ENCODE data around the gene CEMIP.

The CEMIP gene

DNA sequence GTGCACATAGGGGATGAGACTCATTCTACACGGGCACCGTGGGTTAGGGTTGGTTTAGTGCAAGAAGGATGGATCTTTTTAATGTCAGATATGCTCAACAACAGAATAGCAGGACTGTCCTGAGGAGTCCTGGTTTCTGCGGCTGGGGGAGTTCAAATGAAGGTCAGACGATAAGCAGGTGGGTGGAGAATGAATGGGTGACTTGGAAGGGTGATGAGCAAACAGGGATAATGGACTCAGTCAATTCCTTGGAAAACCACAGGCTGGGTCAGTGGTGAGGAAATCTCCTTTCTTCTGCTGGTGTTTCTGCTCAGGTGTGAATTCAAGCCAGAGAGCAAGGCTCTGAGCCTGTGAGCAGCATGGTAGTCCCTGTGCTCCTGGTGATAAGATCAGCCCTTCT, 150.5 kb downstream of the CEMIP start:
- DNase-seq (ENCODE audit: low read depth): no peak

DNA sequence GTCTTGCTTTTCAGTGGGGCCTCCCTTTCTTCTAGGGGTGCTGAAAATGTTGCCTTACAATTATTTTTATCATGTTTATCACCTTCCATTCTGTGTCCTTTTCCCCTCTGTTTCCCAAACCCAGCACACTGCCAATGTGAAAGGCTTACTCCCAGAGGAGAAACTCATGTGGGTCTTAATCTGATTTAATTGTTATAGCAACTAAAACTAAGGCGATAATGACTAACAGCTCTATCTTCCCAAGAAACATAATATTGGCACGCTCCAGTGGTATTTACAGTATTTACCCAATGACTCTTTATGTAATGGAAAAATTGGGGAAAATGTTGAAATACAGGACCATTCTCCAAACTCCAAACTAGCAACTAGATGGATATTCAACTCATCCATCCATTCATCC, 152.0 kb downstream of the CEMIP start:
- DNase-seq (ENCODE audit: low read depth): no peak

DNA sequence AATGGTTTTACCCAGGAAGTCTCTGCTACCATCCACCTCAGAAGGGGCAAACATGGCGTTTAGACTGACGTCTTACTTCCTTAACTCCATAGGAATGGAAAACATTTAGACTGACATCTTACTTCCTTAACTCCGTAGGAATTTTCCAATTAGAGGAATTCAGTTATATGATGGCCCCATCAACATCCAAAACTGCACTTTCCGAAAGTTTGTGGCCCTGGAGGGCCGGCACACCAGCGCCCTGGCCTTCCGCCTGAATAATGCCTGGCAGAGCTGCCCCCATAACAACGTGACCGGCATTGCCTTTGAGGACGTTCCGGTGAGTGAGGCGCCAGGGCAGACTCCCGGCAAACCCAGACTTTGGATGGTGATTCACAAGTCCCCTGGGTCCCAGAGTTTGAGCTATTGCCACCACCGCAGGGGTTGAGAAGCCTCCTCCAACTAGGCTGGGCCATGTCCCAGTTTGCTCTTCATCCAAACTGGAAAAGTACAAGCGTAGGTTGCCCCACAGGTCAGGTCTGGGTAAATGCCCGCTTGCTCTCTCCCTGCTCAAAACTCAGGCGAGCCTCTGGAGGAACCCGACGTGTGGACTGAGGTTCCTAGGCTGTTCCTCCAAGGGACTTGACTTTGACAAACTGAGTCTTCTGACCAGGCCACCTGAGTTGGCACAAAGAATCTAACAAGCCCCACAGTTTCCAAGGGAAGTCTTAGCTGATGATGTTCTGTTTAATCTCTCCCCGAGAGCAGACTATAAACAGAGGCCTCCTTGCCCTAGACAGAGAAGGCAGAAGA, 152.7 kb downstream of the CEMIP start:
- no peak for DNase-seq (ENCODE audit: low read depth)

DNA sequence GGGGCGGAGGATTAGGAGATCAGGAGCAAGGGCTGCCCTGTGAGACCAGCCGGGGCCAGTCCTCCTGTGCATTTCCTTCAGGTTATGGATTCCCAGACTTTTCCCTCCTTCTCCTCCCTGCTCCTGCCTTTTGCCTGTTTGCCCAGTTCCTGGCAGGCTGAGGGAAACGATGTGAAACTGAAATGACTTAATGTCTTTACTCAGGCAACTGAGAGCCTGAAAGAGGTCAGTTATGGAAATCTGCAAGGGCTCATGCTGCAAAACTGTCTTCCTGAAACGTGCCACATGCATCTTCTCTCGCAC, 153.3 kb downstream of the CEMIP start:
- no peak for DNase-seq (ENCODE audit: low read depth)

DNA sequence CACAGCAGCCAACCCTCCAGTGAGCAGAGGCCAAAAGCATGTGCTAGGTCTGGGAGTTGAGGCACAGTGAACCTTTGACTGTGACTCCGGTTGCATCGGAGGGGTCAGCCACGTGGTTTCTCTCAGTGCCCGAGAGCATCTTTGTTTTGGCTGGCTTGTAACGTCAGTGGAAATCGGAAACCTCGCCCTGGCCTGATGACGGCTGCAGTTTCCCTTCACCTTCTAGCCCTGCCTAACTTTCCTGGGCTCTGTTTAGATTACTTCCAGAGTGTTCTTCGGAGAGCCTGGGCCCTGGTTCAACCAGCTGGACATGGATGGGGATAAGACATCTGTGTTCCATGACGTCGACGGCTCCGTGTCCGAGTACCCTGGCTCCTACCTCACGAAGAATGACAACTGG, 153.8 kb downstream of the CEMIP start:
- no peak for DNase-seq (ENCODE audit: low read depth)

DNA sequence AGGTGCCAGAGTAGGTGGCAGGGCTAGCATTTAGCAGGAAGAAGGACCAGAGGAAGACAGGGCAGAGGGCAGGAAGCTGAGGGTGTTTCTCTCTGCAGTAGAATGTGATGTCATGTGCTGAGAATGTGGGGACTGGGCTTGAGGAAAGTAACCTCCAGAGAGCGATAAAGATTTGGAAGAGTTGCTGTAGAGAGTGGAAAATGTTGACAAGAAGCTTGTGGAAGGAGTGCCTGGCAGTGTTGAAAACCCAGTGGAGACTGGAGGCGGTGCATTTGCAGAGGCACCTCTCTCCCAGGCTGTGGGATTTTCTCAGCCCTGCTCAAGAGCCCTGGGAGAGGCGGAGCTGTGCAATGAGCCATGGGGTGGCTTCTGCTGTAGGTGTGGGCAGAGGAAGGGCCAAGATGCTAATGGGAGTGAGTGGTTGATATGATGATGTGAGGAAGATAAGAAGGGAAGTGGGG, 155.6 kb downstream of the CEMIP start:
- DNase-seq (ENCODE audit: low read depth): no peak

DNA sequence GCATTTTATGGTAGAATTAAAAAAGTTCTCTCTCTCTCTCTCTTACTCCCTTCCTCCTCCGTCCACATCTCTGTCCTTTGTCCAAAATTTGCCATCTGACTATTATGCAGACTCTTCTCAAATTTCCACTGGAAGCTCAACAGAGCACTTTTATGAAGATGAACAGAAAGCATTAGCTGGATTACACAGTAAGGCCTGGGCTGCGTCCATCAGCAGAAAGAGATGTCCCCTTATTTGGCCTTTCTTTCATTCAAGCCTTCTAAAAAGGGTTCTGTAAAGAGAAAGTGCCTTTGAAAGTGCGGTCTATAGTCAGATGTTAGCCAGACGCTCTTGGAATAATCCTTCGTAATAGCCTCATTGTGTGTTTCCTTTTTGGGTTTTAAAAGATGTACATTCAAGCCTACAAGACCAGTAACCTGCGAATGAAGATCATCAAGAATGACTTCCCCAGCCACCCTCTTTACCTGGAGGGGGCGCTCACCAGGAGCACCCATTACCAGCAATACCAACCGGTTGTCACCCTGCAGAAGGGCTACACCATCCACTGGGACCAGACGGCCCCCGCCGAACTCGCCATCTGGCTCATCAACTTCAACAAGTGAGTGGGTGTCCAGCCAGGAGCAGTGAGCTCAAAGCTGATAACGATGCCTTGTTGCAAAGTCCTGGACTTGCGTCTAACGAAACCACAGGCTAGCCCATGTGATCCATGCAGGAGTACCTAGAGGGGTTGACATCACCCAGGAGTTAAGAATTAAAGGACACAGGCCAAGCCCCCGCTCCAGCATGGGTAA, 157.3 kb downstream of the CEMIP start:
- no peak for DNase-seq (ENCODE audit: low read depth)

DNA sequence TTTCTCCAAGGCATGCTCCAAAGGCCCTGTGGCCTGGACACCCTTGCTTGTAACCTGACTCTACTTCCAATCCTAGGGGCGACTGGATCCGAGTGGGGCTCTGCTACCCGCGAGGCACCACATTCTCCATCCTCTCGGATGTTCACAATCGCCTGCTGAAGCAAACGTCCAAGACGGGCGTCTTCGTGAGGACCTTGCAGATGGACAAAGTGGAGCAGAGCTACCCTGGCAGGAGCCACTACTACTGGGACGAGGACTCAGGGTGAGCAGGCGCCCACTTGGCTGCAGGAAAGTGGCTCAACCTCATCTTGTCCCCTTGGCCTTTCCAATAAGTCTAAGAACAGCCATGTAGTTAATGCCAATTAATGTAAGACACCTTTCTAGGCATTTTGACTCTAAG, 158.5 kb downstream of the CEMIP start:
- DNase-seq (ENCODE audit: low read depth): no peak

DNA sequence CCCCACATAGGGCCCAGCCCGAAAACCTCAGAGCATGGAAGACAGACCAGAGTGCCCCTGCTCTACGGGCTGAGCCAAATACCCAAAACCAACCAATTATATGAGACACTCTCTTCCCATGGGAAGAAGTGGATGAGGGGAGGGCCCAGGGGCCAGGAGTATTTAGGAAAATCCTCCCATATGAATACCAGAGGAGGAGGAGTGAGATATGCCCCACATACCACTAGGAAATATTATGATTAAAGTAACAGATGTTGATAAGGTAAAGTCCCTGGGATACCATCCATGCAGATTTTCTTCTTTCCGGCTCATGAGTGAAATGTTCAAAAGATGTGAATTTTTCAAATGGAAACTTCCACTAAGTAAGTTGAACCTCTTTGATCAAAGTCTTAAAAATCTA, 160.0 kb downstream of the CEMIP start:
- no peak for DNase-seq (ENCODE audit: low read depth)

DNA sequence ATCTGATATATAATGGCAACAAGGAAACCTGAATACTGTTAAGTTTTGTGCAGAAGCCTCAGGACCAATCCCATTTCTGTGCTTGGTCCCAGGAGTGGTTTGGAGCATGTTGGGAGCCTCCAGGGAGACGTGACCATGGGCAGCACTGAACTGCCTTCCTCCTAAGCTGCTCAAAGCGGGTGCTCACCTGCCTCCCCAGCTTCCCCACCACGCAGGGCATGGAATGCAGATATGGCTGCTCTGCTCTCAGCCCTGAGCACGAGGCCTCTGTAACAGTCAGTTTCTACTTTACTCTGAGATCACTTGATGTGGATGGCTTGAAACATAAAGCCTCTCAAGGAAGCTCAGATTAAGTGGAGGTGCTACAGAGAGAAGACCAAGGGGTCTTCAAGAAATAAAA, 161.2 kb downstream of the CEMIP start:
- DNase-seq (ENCODE audit: low read depth): no peak

DNA sequence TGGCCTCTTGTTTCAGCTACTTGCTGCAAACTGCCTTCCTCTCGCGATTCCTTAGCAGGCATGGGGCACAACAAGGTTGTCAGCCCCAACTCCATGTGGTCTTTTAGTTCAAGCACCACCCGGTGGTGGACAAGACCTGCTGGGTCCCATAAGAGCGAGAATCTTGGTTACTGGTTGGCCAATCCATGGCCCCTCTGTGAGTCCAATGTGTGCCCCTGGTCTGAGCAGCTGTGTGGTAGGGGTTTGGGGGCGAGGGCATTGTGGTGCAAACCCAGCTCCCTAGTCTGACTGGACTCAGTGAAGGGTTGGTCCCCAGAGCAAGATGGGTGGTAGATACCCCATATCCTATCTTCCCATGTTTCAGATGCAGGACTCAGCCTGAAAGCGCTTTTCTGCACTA, 161.7 kb downstream of the CEMIP start:
- no peak for DNase-seq (ENCODE audit: low read depth)

DNA sequence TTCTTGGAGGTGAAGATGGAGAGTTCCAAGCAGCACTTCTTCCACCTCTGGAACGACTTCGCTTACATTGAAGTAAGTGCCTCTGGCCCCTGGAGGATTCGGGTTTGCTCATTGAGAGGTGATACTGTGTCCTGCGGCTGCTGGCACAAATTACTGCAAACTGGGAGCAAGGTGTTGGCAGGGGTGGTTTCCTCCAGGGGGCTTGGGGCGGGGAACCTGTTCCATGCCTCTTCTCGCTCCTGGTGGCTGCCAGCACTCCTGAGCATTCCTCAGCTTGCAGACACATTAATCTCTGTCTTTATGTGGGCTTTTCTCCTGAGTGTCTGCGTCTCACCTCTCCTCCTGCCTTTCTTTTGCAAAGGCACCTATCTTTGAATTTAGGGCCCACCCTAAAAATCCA, 163.1 kb downstream of the CEMIP start:
- DNase-seq (ENCODE audit: low read depth): no peak

DNA sequence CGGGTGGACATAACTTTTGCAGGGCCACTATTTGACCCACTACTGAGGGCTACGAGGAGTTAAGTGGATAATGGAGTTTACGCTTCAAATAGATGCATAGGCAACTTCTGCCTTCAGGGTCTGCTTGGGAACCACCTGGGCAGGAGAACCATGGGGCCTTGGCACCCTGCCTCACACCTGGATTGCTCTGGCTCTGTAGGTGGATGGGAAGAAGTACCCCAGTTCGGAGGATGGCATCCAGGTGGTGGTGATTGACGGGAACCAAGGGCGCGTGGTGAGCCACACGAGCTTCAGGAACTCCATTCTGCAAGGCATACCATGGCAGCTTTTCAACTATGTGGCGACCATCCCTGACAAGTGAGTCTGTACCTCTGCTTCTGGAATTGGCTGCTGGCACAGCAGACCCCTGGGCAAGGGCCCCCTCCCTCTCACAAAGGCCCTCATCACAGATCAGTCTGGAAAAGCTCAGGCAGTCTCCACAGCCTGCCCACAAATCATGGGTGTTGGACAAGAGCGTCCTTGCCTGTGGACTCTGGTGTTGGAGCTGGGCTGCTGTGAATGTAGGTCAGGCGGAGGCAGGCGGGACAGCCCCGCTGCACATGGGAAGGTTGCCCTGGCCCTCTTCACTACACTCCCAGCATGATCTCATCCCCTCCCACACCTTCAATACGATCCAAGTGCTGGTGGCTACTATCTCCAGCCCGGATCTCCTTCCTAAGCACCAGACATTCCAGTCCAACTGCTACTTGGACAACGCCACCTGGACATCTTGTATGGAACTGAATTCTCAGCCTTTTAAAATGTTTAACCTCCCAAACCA, 163.8 kb downstream of the CEMIP start:
- DNase-seq (ENCODE audit: low read depth): no peak

DNA sequence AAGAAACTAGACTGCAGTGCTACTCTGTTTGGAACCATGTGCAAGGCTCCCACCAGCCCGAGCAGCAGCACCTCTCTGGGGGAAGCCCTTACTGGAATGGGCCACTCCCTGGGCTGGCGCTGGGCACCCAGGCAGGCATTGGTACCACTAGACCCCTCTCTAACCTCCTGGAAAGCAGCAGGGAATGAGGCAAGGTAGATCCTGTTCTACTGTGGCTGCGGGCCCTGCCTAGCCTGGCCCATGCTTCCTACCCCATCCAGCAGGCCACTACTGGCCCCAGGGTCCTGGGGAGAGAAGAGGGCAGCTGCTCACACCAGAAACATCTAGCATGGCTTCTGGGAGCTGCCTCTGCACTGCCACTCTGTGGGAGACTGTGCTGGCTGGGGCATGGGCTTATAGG, 165.6 kb downstream of the CEMIP start:
- DNase-seq (ENCODE audit: low read depth): no peak

DNA sequence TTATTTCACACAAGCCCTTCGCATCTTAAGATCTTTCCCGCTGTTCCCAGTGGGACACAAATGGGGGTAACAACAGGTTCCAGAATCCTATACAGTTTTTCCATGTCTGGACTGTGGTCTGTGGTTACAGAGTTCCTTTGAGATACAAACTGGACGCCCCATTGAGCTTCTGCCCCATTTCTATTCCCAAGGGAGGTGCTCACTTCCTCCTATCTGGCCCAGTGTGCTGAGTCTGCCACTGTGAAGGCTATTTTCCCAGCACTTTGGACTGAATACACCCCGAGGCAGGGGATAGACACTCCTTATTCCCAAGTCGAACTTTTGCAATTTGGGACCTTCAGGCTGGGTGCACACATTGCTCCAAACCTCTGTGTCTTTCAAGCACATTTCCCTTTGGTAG, 166.4 kb downstream of the CEMIP start:
- DNase-seq (ENCODE audit: low read depth): no peak

DNA sequence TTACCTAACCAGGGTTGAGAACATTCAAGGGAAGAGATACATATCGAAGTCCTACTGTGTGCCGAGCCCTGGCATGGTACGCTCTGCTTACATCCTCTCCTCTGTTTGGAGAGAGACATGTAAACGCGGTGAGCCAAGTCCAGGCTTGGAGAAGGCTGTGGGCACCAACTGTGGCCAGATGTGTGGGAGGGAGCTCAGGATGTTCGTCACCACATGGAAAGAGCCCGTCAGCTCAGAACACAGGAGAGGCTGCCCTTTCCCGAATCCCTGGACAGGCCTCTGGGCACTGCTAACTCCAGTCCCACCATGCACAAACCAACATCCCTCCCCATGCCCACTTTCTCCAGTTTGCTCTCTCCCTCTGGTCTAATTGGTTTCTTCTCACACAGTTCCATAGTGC, 167.4 kb downstream of the CEMIP start:
- no peak for DNase-seq (ENCODE audit: low read depth)

DNA sequence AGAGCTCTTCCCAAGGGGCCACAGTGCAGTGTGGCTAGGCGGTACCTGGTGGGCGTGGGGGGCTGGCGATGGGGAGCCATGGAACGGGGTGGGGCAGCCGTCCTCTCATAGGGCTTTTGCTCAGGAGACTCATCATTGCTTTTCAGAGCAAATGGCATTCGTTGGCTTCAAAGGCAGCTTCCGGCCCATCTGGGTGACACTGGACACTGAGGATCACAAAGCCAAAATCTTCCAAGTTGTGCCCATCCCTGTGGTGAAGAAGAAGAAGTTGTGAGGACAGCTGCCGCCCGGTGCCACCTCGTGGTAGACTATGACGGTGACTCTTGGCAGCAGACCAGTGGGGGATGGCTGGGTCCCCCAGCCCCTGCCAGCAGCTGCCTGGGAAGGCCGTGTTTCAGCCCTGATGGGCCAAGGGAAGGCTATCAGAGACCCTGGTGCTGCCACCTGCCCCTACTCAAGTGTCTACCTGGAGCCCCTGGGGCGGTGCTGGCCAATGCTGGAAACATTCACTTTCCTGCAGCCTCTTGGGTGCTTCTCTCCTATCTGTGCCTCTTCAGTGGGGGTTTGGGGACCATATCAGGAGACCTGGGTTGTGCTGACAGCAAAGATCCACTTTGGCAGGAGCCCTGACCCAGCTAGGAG, 169.6 kb downstream of the CEMIP start:
- no peak for DNase-seq (ENCODE audit: low read depth)

DNA sequence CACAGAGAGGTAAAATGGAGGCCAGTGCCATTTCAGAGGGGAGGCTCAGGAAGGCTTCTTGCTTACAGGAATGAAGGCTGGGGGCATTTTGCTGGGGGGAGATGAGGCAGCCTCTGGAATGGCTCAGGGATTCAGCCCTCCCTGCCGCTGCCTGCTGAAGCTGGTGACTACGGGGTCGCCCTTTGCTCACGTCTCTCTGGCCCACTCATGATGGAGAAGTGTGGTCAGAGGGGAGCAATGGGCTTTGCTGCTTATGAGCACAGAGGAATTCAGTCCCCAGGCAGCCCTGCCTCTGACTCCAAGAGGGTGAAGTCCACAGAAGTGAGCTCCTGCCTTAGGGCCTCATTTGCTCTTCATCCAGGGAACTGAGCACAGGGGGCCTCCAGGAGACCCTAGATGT, 170.6 kb downstream of the CEMIP start:
- DNase-seq (ENCODE audit: low read depth): no peak

DNA sequence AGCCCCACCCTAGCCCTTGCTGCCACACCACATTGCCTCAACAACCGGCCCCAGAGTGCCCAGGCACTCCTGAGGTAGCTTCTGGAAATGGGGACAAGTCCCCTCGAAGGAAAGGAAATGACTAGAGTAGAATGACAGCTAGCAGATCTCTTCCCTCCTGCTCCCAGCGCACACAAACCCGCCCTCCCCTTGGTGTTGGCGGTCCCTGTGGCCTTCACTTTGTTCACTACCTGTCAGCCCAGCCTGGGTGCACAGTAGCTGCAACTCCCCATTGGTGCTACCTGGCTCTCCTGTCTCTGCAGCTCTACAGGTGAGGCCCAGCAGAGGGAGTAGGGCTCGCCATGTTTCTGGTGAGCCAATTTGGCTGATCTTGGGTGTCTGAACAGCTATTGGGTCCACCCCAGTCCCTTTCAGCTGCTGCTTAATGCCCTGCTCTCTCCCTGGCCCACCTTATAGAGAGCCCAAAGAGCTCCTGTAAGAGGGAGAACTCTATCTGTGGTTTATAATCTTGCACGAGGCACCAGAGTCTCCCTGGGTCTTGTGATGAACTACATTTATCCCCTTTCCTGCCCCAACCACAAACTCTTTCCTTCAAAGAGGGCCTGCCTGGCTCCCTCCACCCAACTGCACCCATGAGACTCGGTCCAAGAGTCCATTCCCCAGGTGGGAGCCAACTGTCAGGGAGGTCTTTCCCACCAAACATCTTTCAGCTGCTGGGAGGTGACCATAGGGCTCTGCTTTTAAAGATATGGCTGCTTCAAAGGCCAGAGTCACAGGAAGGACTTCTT, 171.3 kb downstream of the CEMIP start:
- DNase-seq (ENCODE audit: low read depth): no peak

DNA sequence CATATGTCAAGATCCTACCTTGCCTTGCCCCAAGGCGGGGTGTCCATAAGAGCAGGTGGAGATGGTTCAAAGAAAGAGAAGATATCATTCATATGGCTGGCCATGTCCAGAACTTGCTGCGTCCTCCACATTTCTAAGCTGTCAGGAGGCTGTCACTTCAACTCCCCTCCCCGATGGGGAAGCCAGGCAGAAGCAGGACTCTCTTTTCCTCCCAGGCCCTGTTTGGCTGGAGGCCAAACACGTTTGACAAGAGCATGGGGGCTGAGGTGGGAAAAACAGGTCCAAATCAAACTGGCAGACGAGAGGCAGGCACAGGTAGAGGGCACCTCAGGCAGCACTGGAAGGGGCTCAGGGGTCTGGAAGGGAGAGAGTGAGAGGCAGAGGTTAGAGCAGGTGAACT, 172.8 kb downstream of the CEMIP start:
- DNase-seq (ENCODE audit: low read depth): no peak
